HCT116 (cell line): ENCODE data around the gene PCK2. TPM values are rescaled to one million over a fixed set of nuclear protein-coding genes. Genes with fewer than 3 reads are reported as not detected.

ENCODE experiments used
- ATAC-seq: fragments of 200-7000 bp; cut with Tn5 transposase; 2 replicates; pipeline ENCODE4 v1.9.1; 2020; ENCODE audit warnings: mild to moderate bottlenecking, moderate library complexity
- BruUV-seq: library from RNA; stranded (reverse); fragments of 400-500 nt; replicated peaks from 2 replicates; lab custom pipeline; 2021; lab: Mats Ljungman, UMichigan
- CTCF ChIA-PET: fragments of 300-600 bp; sonication (Branson Sonifier 250); formaldehyde crosslinking; loops from one replicate; lab custom pipeline; 2021; ENCODE audit warnings: antibody characterized with exemption; lab: Charles Lee
- POLR2A ChIA-PET: fragments of 300-600, 350-600 bp; sonication (Branson Sonifier 250); formaldehyde crosslinking; loops from one replicate; lab custom pipeline; 2021; ENCODE audit warnings: antibody characterized with exemption; lab: Charles Lee
- RAD21 ChIA-PET, 2 experiments: fragments of 300-600 bp; sonication (Branson Sonifier 250); formaldehyde crosslinking; loops; one replicate each; lab custom pipeline; 2023; ENCODE audit warnings: low total read pairs in 2 of 2; ENCODE audit not compliant: uncharacterized antibody in 2 of 2, unreplicated experiment in 2 of 2, low non-redundant PET in 1 of 2; lab: Charles Lee
- DNase-seq: peaks from one replicate; pipeline ENCODE4 v3.0.0-alpha.2; 2010; ENCODE audit warnings: low read depth, low spot score
- H2AFZ ChIP-seq: fragments of 200-600 bp; shearing (Covaris generic), sonication (generic); 2 replicates; pipeline ENCODE4 v1.6.1; 2017; ENCODE audit warnings: low read depth, mixed run types, mixed read lengths, antibody characterized with exemption, low read length; ENCODE audit not compliant: poor library complexity, severe bottlenecking
- H3K27ac ChIP-seq: 2 replicates; pipeline ENCODE4 v1.5.1; 2012; ENCODE audit warnings: low read depth, low read length
- H3K27me3 ChIP-seq: fragments of 200-600 bp; sonication (generic); 2 replicates; pipeline ENCODE4 v1.6.1; 2016; ENCODE audit warnings: mixed run types, low read length, mixed read lengths; ENCODE audit not compliant: insufficient read depth
- H3K36me3 ChIP-seq, 2 experiments: fragments of 200-500 bp in 1 of 2; fragments of 200-600 bp in 1 of 2; sonication (Bioruptor generic) in 1 of 2; sonication (generic) in 1 of 2; 2 replicates each; pipeline versions ENCODE4 v1.5.1 to v1.6.1; 2014 to 2016; ENCODE audit warnings: low read length in 2 of 2, inconsistent platforms in 1 of 2, mixed read lengths in 1 of 2, mixed run types in 1 of 2; ENCODE audit not compliant: insufficient read depth in 2 of 2, control insufficient read depth in 1 of 2
- H3K4me1 ChIP-seq, 2 experiments: fragments of 200-600 bp in 1 of 2; sonication (generic) in 1 of 2; 2 replicates each; pipeline versions ENCODE4 v1.5.1 to v1.6.1; 2012 to 2017; ENCODE audit warnings: low read length in 2 of 2, inconsistent platforms in 1 of 2, mild to moderate bottlenecking in 1 of 2, mixed read lengths in 1 of 2, mixed run types in 1 of 2, moderate library complexity in 1 of 2; ENCODE audit not compliant: insufficient read depth in 2 of 2, control insufficient read depth in 1 of 2
- H3K4me2 ChIP-seq: fragments of 200-600 bp; sonication (generic); 2 replicates; pipeline ENCODE4 v1.6.1; 2017; ENCODE audit warnings: mixed run types, low read length, mixed read lengths
- H3K4me3 ChIP-seq, 2 experiments: fragments of 200-600 bp in 1 of 2; sonication (generic) in 1 of 2; replicated peaks in 1 of 2; 2 replicates each; pipeline ENCODE4 v1.5.1; 2011 to 2016; ENCODE audit warnings: low read length in 2 of 2, control low read depth in 1 of 2, low read depth in 1 of 2, mild to moderate bottlenecking in 1 of 2, mixed read lengths in 1 of 2, mixed run types in 1 of 2
- H3K79me2 ChIP-seq: fragments of 200-600 bp; sonication (generic); 2 replicates; pipeline ENCODE4 v1.6.1; 2017; ENCODE audit warnings: mild to moderate bottlenecking, mixed run types, low read length, moderate library complexity, mixed read lengths; ENCODE audit not compliant: insufficient read depth
- H3K9ac ChIP-seq: fragments of 200-600 bp; sonication (generic); 2 replicates; pipeline ENCODE4 v1.6.1; 2016; ENCODE audit warnings: low read length, mixed read lengths
- H3K9me2 ChIP-seq: fragments of 200-600 bp; sonication (generic), shearing (Covaris generic); 2 replicates; pipeline ENCODE4 v1.6.1; 2017; ENCODE audit warnings: mixed run types, mild to moderate bottlenecking, moderate library complexity; ENCODE audit not compliant: insufficient read depth
- H3K9me3 ChIP-seq, 2 experiments: fragments of 200-500 bp in 1 of 2; fragments of 200-600 bp in 1 of 2; sonication (Bioruptor generic) in 1 of 2; sonication (generic) in 1 of 2; 2 replicates each; pipeline ENCODE4 v1.6.1; 2014 to 2017; ENCODE audit warnings: low read length in 2 of 2, mixed read lengths in 2 of 2, inconsistent platforms in 1 of 2, low read depth in 1 of 2, mild to moderate bottlenecking in 1 of 2, mixed run types in 1 of 2, moderate library complexity in 1 of 2; ENCODE audit not compliant: control insufficient read depth in 1 of 2, insufficient read depth in 1 of 2
- H4K20me1 ChIP-seq: fragments of 200-600 bp; sonication (generic), shearing (Covaris generic); 2 replicates; pipeline ENCODE4 v1.6.1; 2017; ENCODE audit warnings: mixed run types, mild to moderate bottlenecking, moderate library complexity; ENCODE audit not compliant: insufficient read depth
- CEBPB ChIP-seq: IDR thresholded peaks from 2 replicates; pipeline ENCODE4 v1.6.1; 2012; ENCODE audit warnings: low read depth
- EGR1 ChIP-seq: IDR thresholded peaks from 2 replicates; pipeline ENCODE4 v1.6.1; 2012; ENCODE audit warnings: low read depth
- ZFX ChIP-seq: fragments of 450-650 bp; IDR thresholded peaks from 2 replicates; pipeline ENCODE4 v1.6.1; 2017
- intact Hi-C: fragments of 100-400 bp; cut with micrococcal nuclease; formaldehyde crosslinking; loops from 2 replicates; pipeline ENCODE4 v1.10.0; 2022
- total RNA-seq: library from RNA; stranded (reverse); gene quantifications from one replicate; pipeline ENCODE4 v1.2.1, GENCODE V29; 2021; ENCODE audit not compliant: unreplicated experiment
- TF ChIP-seq, protein P1 (sequence below): IDR thresholded peaks from 2 replicates; pipeline ENCODE4 v1.6.1; 2012

The PCK2 gene
- total RNA-seq, 1 experiment from 2014 or later = 94.1 TPM

DNA sequence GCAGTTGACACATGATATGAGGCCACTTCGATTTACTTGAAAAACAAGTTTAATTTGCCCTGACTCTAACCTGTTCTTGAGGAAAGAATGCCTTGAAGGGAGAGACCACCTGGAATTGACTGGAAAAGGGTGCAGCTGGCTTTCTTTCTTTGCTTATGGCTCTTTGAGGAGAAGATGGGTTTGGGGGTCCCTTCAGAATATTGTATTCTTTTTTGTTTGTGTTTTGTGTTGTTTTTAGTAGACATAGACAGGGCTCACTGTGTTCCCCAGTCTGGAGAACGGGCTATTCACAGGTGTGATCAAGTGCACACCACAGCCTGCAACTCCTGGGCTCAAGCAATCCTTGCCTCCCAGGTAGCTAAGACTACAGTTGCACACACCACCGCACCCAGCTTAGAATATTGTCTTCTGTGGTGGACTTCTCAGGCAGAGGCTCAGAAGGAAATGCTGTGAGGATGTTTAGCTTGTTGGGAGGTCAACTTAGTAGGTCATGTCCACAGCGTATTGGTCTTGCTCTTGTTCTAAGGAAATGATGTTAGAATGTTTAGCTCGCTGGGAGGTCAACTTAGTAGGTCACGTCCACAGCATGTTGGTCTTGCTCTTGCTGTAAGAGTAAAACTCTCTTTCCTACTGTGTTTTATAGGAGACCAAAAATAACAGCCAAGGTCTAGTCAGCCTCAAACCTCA is 22.2 kb downstream of the PCK2 start:
- H2AFZ ChIP-seq = no peak overlapping the region
- H3K4me1 ChIP-seq = peaks cover 6 to 16% of the 10 kb centered on the region in 2 experiments; a peak in 3 of 4 replicates
- H3K27me3 ChIP-seq = no peaks in the 10 kb centered on the region
- ChIA-PET POLR2A (interaction anchor here (1.9 kb wide), 1 partner anchor 8 kb away, joined by 6 read pairs; no protein-coding TSS in a partner anchor), RAD21 (interaction anchor here in 1 of 2 experiments (0.7 kb wide), 1 partner anchor 22 kb away, joined by 4 read pairs; no protein-coding TSS in a partner anchor), CTCF (interaction anchor here (2.7 kb wide), 1 partner anchor 25 kb away, joined by 11 read pairs; the partner anchor contains the start of gene EMC9)
- H3K9me2 ChIP-seq = no peaks in the 10 kb centered on the region
- H3K4me2 ChIP-seq = peak overlapping the region; percentile 95
- peaks cover 12 to 19% of the 10 kb centered on the region in 2 experiments for H3K36me3 ChIP-seq
- DNase-seq (no peak), ATAC-seq (no peak)
- intact Hi-C loops = no loop called here
- H3K79me2 ChIP-seq = peaks cover 14% of the 10 kb centered on the region; the same call in 1 of the 2 replicates
- peak overlapping the region; percentile 84 for H3K9ac ChIP-seq
- no peaks in the 10 kb centered on the region for H3K9me3 ChIP-seq
- H3K4me3 ChIP-seq = peak overlapping the region; percentile 86 to 92
- H3K27ac ChIP-seq = no peak overlapping the region
- no peak for TF ChIP-seq CEBPB
- TF ChIP-seq EGR1 = no peak
- no TSS peak for BruUV-seq
- no peaks in the 10 kb centered on the region for H4K20me1 ChIP-seq

DNA sequence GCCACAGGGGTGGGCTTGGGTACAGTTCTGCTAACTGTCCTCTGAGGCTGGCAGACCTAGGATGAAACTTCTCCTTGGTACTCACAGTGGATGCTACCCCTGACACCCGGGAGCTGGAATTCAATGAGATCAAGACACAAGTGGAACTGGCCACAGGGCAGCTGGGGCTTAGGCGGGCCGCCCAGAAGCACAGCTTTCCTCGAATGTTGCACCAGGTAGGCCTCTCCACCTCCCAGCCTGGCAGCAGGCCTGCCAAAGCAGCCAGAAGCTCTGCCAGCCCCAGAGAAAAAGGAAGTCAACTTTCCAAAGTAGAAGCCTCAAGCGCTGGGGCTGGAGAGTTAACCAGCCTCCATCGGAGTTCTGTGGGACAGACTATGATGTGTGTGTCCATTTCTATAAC is 23.1 kb downstream of the PCK2 start:
- no TSS peak for BruUV-seq
- intact Hi-C loops = no loop called here
- Histone ChIP-seq H3K4me1 (peaks cover 6 to 16% of the 10 kb centered on the region in 2 experiments; a peak in 3 of 4 replicates), H3K4me2 (no peak overlapping the region), H3K9me2 (no peaks in the 10 kb centered on the region), H3K9me3 (no peaks in the 10 kb centered on the region), H2AFZ (no peak overlapping the region), H3K27ac (no peak overlapping the region), H3K79me2 (peaks cover 14% of the 10 kb centered on the region; the same call in 1 of the 2 replicates), H3K9ac (no peak overlapping the region), H3K4me3 (no peak overlapping the region), H4K20me1 (no peaks in the 10 kb centered on the region), H3K36me3 (peaks cover 18 to 21% of the 10 kb centered on the region in 2 experiments), H3K27me3 (no peaks in the 10 kb centered on the region)
- ChIA-PET CTCF (no interaction called here), RAD21 (no interaction called here), POLR2A (no interaction called here)
- no peak for TF ChIP-seq ZFX
- TF ChIP-seq, protein P1, sequence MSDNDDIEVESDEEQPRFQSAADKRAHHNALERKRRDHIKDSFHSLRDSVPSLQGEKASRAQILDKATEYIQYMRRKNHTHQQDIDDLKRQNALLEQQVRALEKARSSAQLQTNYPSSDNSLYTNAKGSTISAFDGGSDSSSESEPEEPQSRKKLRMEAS = no peak
- ATAC-seq (no peak), DNase-seq (no peak)
